Keratinocyte (primary cell): ENCODE results near the gene ROMO1. TPM values are rescaled to one million over a fixed set of nuclear protein-coding genes. Genes with fewer than 3 reads are reported as not detected.

Source experiments
- DNase-seq: peaks from one replicate; pipeline ENCODE4 v3.0.0-alpha.2; 2011; ENCODE audit warnings: low read depth, missing footprints, low spot score
- FAIRE-seq: peaks from 2 replicates; lab custom pipeline; 2011; peaks lifted over from hg19 to GRCh38; lab: Jason Lieb, UNC
- H2AFZ ChIP-seq: 2 replicates; pipeline ENCODE4 v1.6.0; 2012; ENCODE audit warnings: low read length, control low read depth, inconsistent platforms; ENCODE audit not compliant: control insufficient read depth
- H3K27ac ChIP-seq: 2 replicates; pipeline ENCODE4 v1.5.1; 2011; ENCODE audit warnings: low read length; ENCODE audit not compliant: control insufficient read depth, insufficient read depth
- H3K27me3 ChIP-seq: 3 replicates; pipeline ENCODE4 v1.6.0; 2011; ENCODE audit warnings: low read length; ENCODE audit not compliant: control insufficient read depth, insufficient read depth; ENCODE audit errors: extremely low read depth
- H3K36me3 ChIP-seq, 2 experiments: 2 replicates in 1 of 2; 3 replicates in 1 of 2; pipeline ENCODE4 v1.5.1; 2011; ENCODE audit warnings: low read length in 2 of 2, mild to moderate bottlenecking in 1 of 2; ENCODE audit not compliant: control insufficient read depth in 2 of 2, insufficient read depth in 2 of 2; ENCODE audit errors: extremely low read depth in 1 of 2
- H3K4me1 ChIP-seq: 3 replicates; pipeline ENCODE4 v1.5.1; 2011; ENCODE audit warnings: low read length; ENCODE audit not compliant: control insufficient read depth, insufficient read depth; ENCODE audit errors: extremely low read depth
- H3K4me2 ChIP-seq: 3 replicates; pipeline ENCODE4 v1.6.0; 2011; ENCODE audit warnings: low read depth, low read length; ENCODE audit not compliant: control insufficient read depth, insufficient read depth; ENCODE audit errors: extremely low read depth
- H3K4me3 ChIP-seq, 3 experiments: fragments of 200-600 bp in 1 of 3; sonication (generic) in 1 of 3; 2 replicates in 2 of 3; 3 replicates in 1 of 3; pipeline ENCODE4 v1.5.1; 2011 to 2016; ENCODE audit warnings: low read length in 3 of 3, mild to moderate bottlenecking in 3 of 3, control low read depth in 2 of 3, inconsistent platforms in 1 of 3, low read depth in 1 of 3, mixed read lengths in 1 of 3, mixed run types in 1 of 3, moderate library complexity in 1 of 3; ENCODE audit not compliant: control insufficient read depth in 2 of 3, insufficient read depth in 2 of 3; ENCODE audit errors: extremely low read depth in 1 of 3
- H3K79me2 ChIP-seq: 2 replicates; pipeline ENCODE4 v1.6.0; 2012; ENCODE audit warnings: low read length; ENCODE audit not compliant: control insufficient read depth, insufficient read depth
- H3K9ac ChIP-seq: 3 replicates; pipeline ENCODE4 v1.6.0; 2011; ENCODE audit warnings: low read length; ENCODE audit not compliant: control insufficient read depth, insufficient read depth; ENCODE audit errors: extremely low read depth
- H3K9me1 ChIP-seq: 3 replicates; pipeline ENCODE4 v1.6.0; 2011; ENCODE audit warnings: low read length; ENCODE audit not compliant: control insufficient read depth, insufficient read depth; ENCODE audit errors: extremely low read depth
- H3K9me3 ChIP-seq: 2 replicates; pipeline ENCODE4 v1.5.1; 2012; ENCODE audit warnings: low read depth, low read length; ENCODE audit not compliant: control insufficient read depth
- H4K20me1 ChIP-seq: 3 replicates; pipeline ENCODE4 v1.6.0; 2011; ENCODE audit warnings: low read length; ENCODE audit not compliant: control insufficient read depth, insufficient read depth; ENCODE audit errors: extremely low read depth
- CTCF ChIP-seq, 3 experiments: IDR thresholded peaks in 1 of 3; conservative IDR thresholded peaks in 1 of 3; optimal IDR thresholded peaks in 1 of 3; 2 replicates in 2 of 3; 3 replicates in 1 of 3; pipeline versions ENCODE3 to v1.5.1; 2011; ENCODE audit warnings: low read length in 3 of 3, mild to moderate bottlenecking in 3 of 3, moderate library complexity in 2 of 3, control low read depth in 1 of 3, inconsistent platforms in 1 of 3; ENCODE audit not compliant: insufficient read depth in 2 of 3; ENCODE audit errors: extremely low read depth in 1 of 3
- EZH2 ChIP-seq: IDR thresholded peaks from one replicate; pipeline ENCODE4 v1.6.1; 2012; ENCODE audit warnings: inconsistent platforms, mild to moderate bottlenecking, low read length, moderate library complexity
- dilution Hi-C: fragments of 300-500 bp; cut with MboI; formaldehyde crosslinking; loops from one replicate; pipeline ENCODE4 v1.7.0; 2020; ENCODE audit warnings: low sequenced_read_pairs; ENCODE audit not compliant: extremely low pct_ligation_motif_present
- polyA plus RNA-seq, 5 experiments: library from polyadenylated mRNA; depleted of rRNA in 3 of 5; stranded (reverse) in 3 of 5; stranded (forward) in 1 of 5; unstranded in 1 of 5; fragments of >200 nt; gene quantifications; 1 replicate in 1 of 5; 2 replicates in 3 of 5; 3 replicates in 1 of 5; pipeline versions ENCODE4 v1.2.1 to v1.2.3, GENCODE V29; 2011 to 2012; ENCODE audit warnings: missing spikeins in 2 of 5, low read depth in 1 of 5, low replicate concordance in 1 of 5

The ROMO1 gene
- polyA plus RNA-seq, 1 donor (not counting 4 experiments of a cell fraction or from before 2014, with no cell fraction given) = 195 TPM

GRCh38 chr20:35730583-35731468 lies 31.6 kb downstream of the ROMO1 start:
- Histone ChIP-seq H3K4me3 (no peak overlapping the region), H3K4me1 (peaks cover 6% of the 10 kb centered on the region), H3K9me1 (peaks cover 2% of the 10 kb centered on the region), H3K9ac (no peak overlapping the region), H3K27me3 (no peaks in the 10 kb centered on the region), H2AFZ (no peak overlapping the region), H3K27ac (no peak overlapping the region), H4K20me1 (peaks cover 67% of the 10 kb centered on the region), H3K36me3 (peaks cover 32 to 51% of the 10 kb centered on the region in 2 experiments), H3K4me2 (no peak overlapping the region), H3K9me3 (no peaks in the 10 kb centered on the region), H3K79me2 (peaks cover 95% of the 10 kb centered on the region)
- dilution Hi-C loops = no loop called here
- no peak for TF ChIP-seq CTCF (optimal IDR thresholded peaks at IDR 0.05 in 1 of 3, IDR thresholded peaks at IDR 0.05 in 1 of 3, conservative IDR thresholded peaks at IDR 0.05 in 1 of 3; ENCODE audit: extremely low read depth in 1 of 3, insufficient read depth in 2 of 3, low read length in 3 of 3)
- TF ChIP-seq EZH2 = no peak
- DNase-seq (no peak), FAIRE-seq (no peak)

GRCh38 chr20:35731469-35731788 lies 32.2 kb downstream of the ROMO1 start:
- Histone ChIP-seq H3K36me3 (peaks cover 32 to 52% of the 10 kb centered on the region in 2 experiments), H3K9me1 (peaks cover 2% of the 10 kb centered on the region), H3K27me3 (no peaks in the 10 kb centered on the region), H3K4me1 (peaks cover 7% of the 10 kb centered on the region), H2AFZ (no peak overlapping the region), H3K27ac (no peak overlapping the region), H4K20me1 (peaks cover 68% of the 10 kb centered on the region), H3K4me2 (no peak overlapping the region), H3K79me2 (peaks cover 96% of the 10 kb centered on the region), H3K4me3 (no peak overlapping the region), H3K9me3 (no peaks in the 10 kb centered on the region), H3K9ac (no peak overlapping the region)
- TF ChIP-seq CTCF (optimal IDR thresholded peaks at IDR 0.05 in 1 of 3, IDR thresholded peaks at IDR 0.05 in 1 of 3, conservative IDR thresholded peaks at IDR 0.05 in 1 of 3; ENCODE audit: extremely low read depth in 1 of 3, insufficient read depth in 2 of 3, low read length in 3 of 3) (no peak), EZH2 (no peak)
- FAIRE-seq (no peak), DNase-seq (no peak)
- dilution Hi-C loops = no loop called here
